ENCODE measurements around the gene RAP1GAP2. TPM values are rescaled to one million over a fixed set of nuclear protein-coding genes. Genes with fewer than 3 reads are reported as not detected.
A peak's percentile ranks its signal among the peaks of the same experiment; 100 is the strongest.

The RAP1GAP2 gene
- total RNA-seq, 1 donor from 2014 or later: 8.6 TPM

DNA sequence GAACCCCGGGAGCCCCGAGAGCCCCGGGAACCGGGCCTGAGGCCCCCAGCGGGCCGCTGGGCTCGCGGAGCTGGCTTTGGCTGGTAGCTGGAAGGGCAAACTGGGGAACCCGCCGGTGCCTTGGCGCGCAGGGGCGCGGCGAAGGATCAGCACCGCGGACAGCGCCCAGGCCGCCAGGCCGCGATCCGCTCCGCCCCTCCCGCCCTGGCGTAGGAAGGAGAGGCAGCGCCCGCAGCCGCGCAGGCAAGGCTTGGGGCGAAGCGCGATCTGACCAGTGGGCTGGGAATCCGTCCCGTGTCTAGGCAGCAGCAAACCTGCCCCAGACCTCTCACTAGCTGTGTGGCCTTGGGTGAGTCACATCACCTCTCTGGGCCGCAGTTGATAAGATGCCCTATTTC lies 46.5 kb upstream of the RAP1GAP2 start:
- Mint-ChIP-seq H3K36me3 (ENCODE audit: low read depth, unreplicated experiment) (no peaks in the 10 kb centered on the region), H3K9me3 (ENCODE audit: unreplicated experiment) (no peaks in the 10 kb centered on the region), H3K27me3 (ENCODE audit: low read depth, unreplicated experiment) (peaks cover 49% of the 10 kb centered on the region), H3K4me3 (ENCODE audit: unreplicated experiment) (peak overlapping the region; percentile 40), H3K4me1 (ENCODE audit: low read depth, unreplicated experiment) (no peaks in the 10 kb centered on the region), H3K27ac (ENCODE audit: unreplicated experiment) (no peak overlapping the region)
- Histone ChIP-seq H3K79me2 (ENCODE audit: insufficient read depth, low read length) (no peaks in the 10 kb centered on the region), H2AFZ (ENCODE audit: low read depth, low read length) (no peak overlapping the region), H3K9ac (ENCODE audit: low read length) (no peak overlapping the region), H3K27ac (ENCODE audit: low read depth, low read length) (no peak overlapping the region), H3K4me1 (ENCODE audit: insufficient read depth, low read length) (no peaks in the 10 kb centered on the region), H3K27me3 (ENCODE audit: insufficient read depth, low read length) (peaks cover 40% of the 10 kb centered on the region), H4K20me1 (ENCODE audit: insufficient read depth, low read length) (no peaks in the 10 kb centered on the region), H3K4me3 (ENCODE audit: insufficient read depth, low read depth, low read length) (no peak overlapping the region), H3K9me3 (ENCODE audit: insufficient read depth, low read depth, low read length) (no peaks in the 10 kb centered on the region), H3K4me2 (ENCODE audit: low read length) (peak overlapping the region; percentile 22), H3K36me3 (ENCODE audit: insufficient read depth, low read length) (no peaks in the 10 kb centered on the region)
- DNase-seq (ENCODE audit: low read depth) (peak; percentile 34), FAIRE-seq (no peak)
- TF ChIP-seq EZH2 (IDR thresholded peaks at IDR 0.05; ENCODE audit: insufficient read depth, low read length) (no peak), CTCF (IDR thresholded peaks at IDR 0.05; ENCODE audit: insufficient read depth, low read depth, low read length) (no peak)

GRCh38 chr17:2750721-2751120 lies 45.5 kb upstream of the RAP1GAP2 start:
- TF ChIP-seq EZH2 (IDR thresholded peaks at IDR 0.05; ENCODE audit: insufficient read depth, low read length) (no peak), CTCF (IDR thresholded peaks at IDR 0.05; ENCODE audit: insufficient read depth, low read depth, low read length) (no peak)
- Mint-ChIP-seq H3K4me1 (ENCODE audit: low read depth, unreplicated experiment) (no peaks in the 10 kb centered on the region), H3K4me3 (ENCODE audit: unreplicated experiment) (no peak overlapping the region), H3K27ac (ENCODE audit: unreplicated experiment) (no peak overlapping the region), H3K9me3 (ENCODE audit: unreplicated experiment) (no peaks in the 10 kb centered on the region), H3K27me3 (ENCODE audit: low read depth, unreplicated experiment) (peaks cover 44% of the 10 kb centered on the region), H3K36me3 (ENCODE audit: low read depth, unreplicated experiment) (no peaks in the 10 kb centered on the region)
- Histone ChIP-seq H3K4me2 (ENCODE audit: low read length) (no peak overlapping the region), H3K27me3 (ENCODE audit: insufficient read depth, low read length) (peaks cover 35% of the 10 kb centered on the region), H2AFZ (ENCODE audit: low read depth, low read length) (no peak overlapping the region), H3K9ac (ENCODE audit: low read length) (no peak overlapping the region), H3K4me3 (ENCODE audit: insufficient read depth, low read depth, low read length) (no peak overlapping the region), H3K9me3 (ENCODE audit: insufficient read depth, low read depth, low read length) (no peaks in the 10 kb centered on the region), H3K36me3 (ENCODE audit: insufficient read depth, low read length) (no peaks in the 10 kb centered on the region), H3K27ac (ENCODE audit: low read depth, low read length) (no peak overlapping the region), H3K4me1 (ENCODE audit: insufficient read depth, low read length) (no peaks in the 10 kb centered on the region), H4K20me1 (ENCODE audit: insufficient read depth, low read length) (no peaks in the 10 kb centered on the region), H3K79me2 (ENCODE audit: insufficient read depth, low read length) (no peaks in the 10 kb centered on the region)
- FAIRE-seq: no peak
- no peak for DNase-seq (ENCODE audit: low read depth)

GRCh38 chr17:2751491-2751890 lies 44.7 kb upstream of the RAP1GAP2 start:
- Histone ChIP-seq H4K20me1 (ENCODE audit: insufficient read depth, low read length) (no peaks in the 10 kb centered on the region), H3K4me2 (ENCODE audit: low read length) (no peak overlapping the region), H3K4me1 (ENCODE audit: insufficient read depth, low read length) (no peaks in the 10 kb centered on the region), H3K9me3 (ENCODE audit: insufficient read depth, low read depth, low read length) (no peaks in the 10 kb centered on the region), H3K79me2 (ENCODE audit: insufficient read depth, low read length) (no peaks in the 10 kb centered on the region), H3K9ac (ENCODE audit: low read length) (no peak overlapping the region), H3K27me3 (ENCODE audit: insufficient read depth, low read length) (peaks cover 42% of the 10 kb centered on the region), H3K4me3 (ENCODE audit: insufficient read depth, low read depth, low read length) (no peak overlapping the region), H3K27ac (ENCODE audit: low read depth, low read length) (no peak overlapping the region), H3K36me3 (ENCODE audit: insufficient read depth, low read length) (no peaks in the 10 kb centered on the region), H2AFZ (ENCODE audit: low read depth, low read length) (no peak overlapping the region)
- H3K36me3 Mint-ChIP-seq (ENCODE audit: low read depth, unreplicated experiment): no peaks in the 10 kb centered on the region
- no peaks in the 10 kb centered on the region for H3K9me3 Mint-ChIP-seq (ENCODE audit: unreplicated experiment)
- TF ChIP-seq EZH2 (IDR thresholded peaks at IDR 0.05; ENCODE audit: insufficient read depth, low read length): no peak
- TF ChIP-seq CTCF (IDR thresholded peaks at IDR 0.05; ENCODE audit: insufficient read depth, low read depth, low read length): no peak
- H3K4me1 Mint-ChIP-seq (ENCODE audit: low read depth, unreplicated experiment): no peaks in the 10 kb centered on the region
- no peak overlapping the region for H3K4me3 Mint-ChIP-seq (ENCODE audit: unreplicated experiment)
- FAIRE-seq (no peak), DNase-seq (ENCODE audit: low read depth) (no peak)
- peaks cover 45% of the 10 kb centered on the region for H3K27me3 Mint-ChIP-seq (ENCODE audit: low read depth, unreplicated experiment)
- no peak overlapping the region for H3K27ac Mint-ChIP-seq (ENCODE audit: unreplicated experiment)
